Endothelial cell of umbilical vein (primary cell): ENCODE measurements around the gene TXN.

Experiments used
- MYC ChIP-seq: IDR thresholded peaks from one replicate; pipeline ENCODE4 v1.6.1; 2011; ENCODE audit warnings: mild to moderate bottlenecking, low read depth, low read length
- POLR2A ChIP-seq: IDR thresholded peaks from 2 replicates; pipeline ENCODE4 v1.6.1; 2012; ENCODE audit warnings: low read depth, mild to moderate bottlenecking, control low read depth, low read length
- POLR2AphosphoS5 ChIP-seq: IDR thresholded peaks from 2 replicates; pipeline ENCODE4 v1.6.1; 2012; ENCODE audit warnings: low read depth, mild to moderate bottlenecking, control low read depth, low read length, moderate library complexity; ENCODE audit not compliant: insufficient read depth
- TF ChIP-seq, protein P1 (sequence below), 2 donors: IDR thresholded peaks; 1 replicate in 1 of 2; 2 replicates in 1 of 2; pipeline ENCODE4 v1.5.1; 2011; ENCODE audit warnings: low read length in 2 of 2, mild to moderate bottlenecking in 2 of 2, moderate library complexity in 2 of 2, control low read depth in 1 of 2, inconsistent platforms in 1 of 2, low read depth in 1 of 2; ENCODE audit not compliant: insufficient read depth in 1 of 2; ENCODE audit errors: extremely low read depth in 1 of 2
- TF ChIP-seq, protein P2 (sequence below): IDR thresholded peaks from 2 replicates; pipeline ENCODE4 v1.6.1; 2011; ENCODE audit not compliant: insufficient read depth, insufficient read length

DNA sequence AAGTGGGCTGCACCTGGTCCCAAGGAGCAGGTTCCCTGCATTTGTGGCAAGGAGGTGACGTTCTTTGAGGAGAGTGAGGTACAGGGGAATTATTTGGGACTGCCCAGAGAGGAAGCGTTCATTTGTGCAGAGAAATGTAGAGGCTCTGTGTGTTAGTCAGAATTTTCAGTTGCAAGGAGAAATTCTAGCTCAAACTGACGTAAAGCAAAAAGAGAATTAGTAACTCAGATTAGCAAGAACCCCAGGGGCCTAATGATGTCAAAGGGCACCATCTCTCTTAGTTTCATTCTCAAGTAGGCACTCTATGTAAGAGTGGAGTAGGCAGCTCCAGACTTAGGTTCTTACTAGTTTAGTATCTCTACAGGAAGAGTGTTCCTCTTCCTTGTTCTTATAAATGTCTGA, 2.4 kb upstream of the TXN start:
- TF ChIP-seq POLR2A, result no peak
- TF ChIP-seq, protein P1, sequence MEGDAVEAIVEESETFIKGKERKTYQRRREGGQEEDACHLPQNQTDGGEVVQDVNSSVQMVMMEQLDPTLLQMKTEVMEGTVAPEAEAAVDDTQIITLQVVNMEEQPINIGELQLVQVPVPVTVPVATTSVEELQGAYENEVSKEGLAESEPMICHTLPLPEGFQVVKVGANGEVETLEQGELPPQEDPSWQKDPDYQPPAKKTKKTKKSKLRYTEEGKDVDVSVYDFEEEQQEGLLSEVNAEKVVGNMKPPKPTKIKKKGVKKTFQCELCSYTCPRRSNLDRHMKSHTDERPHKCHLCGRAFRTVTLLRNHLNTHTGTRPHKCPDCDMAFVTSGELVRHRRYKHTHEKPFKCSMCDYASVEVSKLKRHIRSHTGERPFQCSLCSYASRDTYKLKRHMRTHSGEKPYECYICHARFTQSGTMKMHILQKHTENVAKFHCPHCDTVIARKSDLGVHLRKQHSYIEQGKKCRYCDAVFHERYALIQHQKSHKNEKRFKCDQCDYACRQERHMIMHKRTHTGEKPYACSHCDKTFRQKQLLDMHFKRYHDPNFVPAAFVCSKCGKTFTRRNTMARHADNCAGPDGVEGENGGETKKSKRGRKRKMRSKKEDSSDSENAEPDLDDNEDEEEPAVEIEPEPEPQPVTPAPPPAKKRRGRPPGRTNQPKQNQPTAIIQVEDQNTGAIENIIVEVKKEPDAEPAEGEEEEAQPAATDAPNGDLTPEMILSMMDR (IDR thresholded peaks at IDR 0.05; ENCODE audit: extremely low read depth in 1 of 2, insufficient read depth in 1 of 2, low read depth in 1 of 2, low read length in 2 of 2), result no peak
- TF ChIP-seq, protein P2, sequence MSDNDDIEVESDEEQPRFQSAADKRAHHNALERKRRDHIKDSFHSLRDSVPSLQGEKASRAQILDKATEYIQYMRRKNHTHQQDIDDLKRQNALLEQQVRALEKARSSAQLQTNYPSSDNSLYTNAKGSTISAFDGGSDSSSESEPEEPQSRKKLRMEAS, result no peak
- no peak for TF ChIP-seq MYC
- no peak for TF ChIP-seq POLR2AphosphoS5
